Measurements from ENCODE around the gene METTL25B. TPM values are rescaled to one million over a fixed set of nuclear protein-coding genes. Genes with fewer than 3 reads are reported as not detected.
"Not testable (repeated sequence)": the region's sequence is repeated elsewhere in the genome, so short reads cannot be mapped to it uniquely, and the experiment has no call there.

Gene METTL25B
- total and polyA plus RNA-seq, 4 donors = 20.7 to 46.2 (median 28.9) TPM

DNA sequence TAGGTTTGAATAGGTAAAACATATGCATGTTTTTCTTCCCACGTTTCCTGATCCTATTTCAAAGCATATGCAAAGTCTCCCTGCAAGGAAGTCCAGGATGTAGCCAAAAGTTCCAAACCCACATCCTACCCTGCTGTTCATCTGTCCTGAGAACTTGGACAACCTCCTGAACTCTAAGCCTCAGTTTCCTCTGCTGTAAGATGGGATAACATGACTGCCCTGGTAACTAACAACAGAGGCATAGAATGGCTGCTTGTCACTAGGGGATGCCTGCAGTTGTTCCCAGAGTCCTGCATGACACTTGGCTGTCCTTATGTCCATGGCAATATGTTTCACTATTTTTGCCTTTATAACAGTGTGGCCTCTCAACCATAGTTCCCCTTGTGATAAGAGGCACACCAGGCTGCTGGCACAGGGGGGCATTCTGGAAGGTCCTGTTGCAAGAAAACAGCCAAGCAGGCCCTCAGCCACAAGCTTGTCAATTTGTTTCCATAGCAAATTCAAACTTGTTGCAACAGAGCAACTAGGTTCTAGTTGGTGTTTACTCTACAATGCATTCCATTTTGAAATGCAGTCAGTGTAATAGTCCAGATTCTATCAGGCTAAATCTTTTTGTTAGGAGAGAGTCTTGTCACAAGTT is 24.7 kb downstream of the METTL25B start:
- Histone ChIP-seq H3K27me3 (ENCODE audit: control insufficient read depth in 1 of 2, insufficient read depth in 2 of 2, low read length in 1 of 2) (no peaks in the 10 kb centered on the region), H3K9me3 (ENCODE audit: control insufficient read depth, low read length) (no peaks in the 10 kb centered on the region), H3K4me3 (ENCODE audit: low read length in 2 of 2) (no peak overlapping the region), H3K27ac (ENCODE audit: low read depth in 1 of 2, low read length in 2 of 2) (no peak overlapping the region), H3K4me1 (ENCODE audit: control insufficient read depth in 1 of 2, insufficient read depth in 2 of 2, low read length in 2 of 2) (no peaks in the 10 kb centered on the region), H3K36me3 (ENCODE audit: control insufficient read depth in 1 of 2, insufficient read depth in 2 of 2, low read length in 1 of 2) (no peaks in the 10 kb centered on the region)
- intact Hi-C loops (cut with DNase I) = loop anchor here in 1 of 2 donors (1.0 kb wide), 1 partner anchor 13 kb away; no protein-coding TSS in a partner anchor
- WGBS, 2 donors = 7 to 14% methylated on average over 1 of the region's 1 CpG
- ATAC-seq (ENCODE audit: low FRiP score) (no peak), DNase-seq (no peak)

GRCh38 chr1:156754219-156754618 is 25.9 kb downstream of the METTL25B start:
- no peaks in the 10 kb centered on the region for H3K27me3 ChIP-seq (ENCODE audit: control insufficient read depth in 1 of 2, insufficient read depth in 2 of 2, low read length in 1 of 2)
- no peak overlapping the region for H3K4me3 ChIP-seq (ENCODE audit: low read length in 2 of 2)
- no peaks in the 10 kb centered on the region for H3K9me3 ChIP-seq (ENCODE audit: control insufficient read depth, low read length)
- peaks cover 0 to 2% of the 10 kb centered on the region in 2 donors for H3K4me1 ChIP-seq (ENCODE audit: control insufficient read depth in 1 of 2, insufficient read depth in 2 of 2, low read length in 2 of 2)
- no peaks in the 10 kb centered on the region for H3K36me3 ChIP-seq (ENCODE audit: control insufficient read depth in 1 of 2, insufficient read depth in 2 of 2, low read length in 1 of 2)
- H3K27ac ChIP-seq (ENCODE audit: low read depth in 1 of 2, low read length in 2 of 2) = no peak overlapping the region
- DNase-seq (no peak), ATAC-seq (ENCODE audit: low FRiP score) (no peak)
- WGBS, 2 donors = 78 to 82% methylated on average over 8 of the region's 8 CpGs
- intact Hi-C loops (cut with DNase I) = no loop called here

DNA sequence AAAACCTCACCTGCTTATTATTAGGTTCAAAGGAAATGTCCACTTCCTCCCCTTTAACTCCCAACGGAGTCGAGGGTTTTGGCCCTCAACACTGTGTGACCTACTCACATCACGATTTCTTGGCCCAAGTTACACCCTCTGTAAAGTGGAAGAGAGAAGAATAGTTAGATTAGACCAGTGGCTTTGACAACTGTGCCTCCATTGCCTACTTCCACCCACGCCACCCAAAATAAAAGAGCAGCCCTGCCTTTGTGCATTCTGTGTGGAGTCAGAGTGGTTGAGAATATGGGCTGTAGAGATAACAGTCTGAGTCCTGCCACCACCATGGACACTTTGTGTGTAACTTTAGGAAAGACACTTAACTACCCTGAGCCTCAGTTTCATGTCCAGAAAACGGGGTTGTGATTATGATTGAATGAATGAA is 27.3 kb downstream of the METTL25B start:
- ATAC-seq (ENCODE audit: low FRiP score) = no peak
- Histone ChIP-seq H3K36me3 (ENCODE audit: control insufficient read depth in 1 of 2, insufficient read depth in 2 of 2, low read length in 1 of 2) (no peaks in the 10 kb centered on the region), H3K4me1 (ENCODE audit: control insufficient read depth in 1 of 2, insufficient read depth in 2 of 2, low read length in 2 of 2) (peaks cover 0 to 2% of the 10 kb centered on the region in 2 donors), H3K27ac (ENCODE audit: low read depth in 1 of 2, low read length in 2 of 2) (no peak overlapping the region), H3K9me3 (ENCODE audit: control insufficient read depth, low read length) (no peaks in the 10 kb centered on the region), H3K4me3 (ENCODE audit: low read length in 2 of 2) (no peak overlapping the region), H3K27me3 (ENCODE audit: control insufficient read depth in 1 of 2, insufficient read depth in 2 of 2, low read length in 1 of 2) (no peaks in the 10 kb centered on the region)
- intact Hi-C loops (cut with DNase I) = no loop called here
- WGBS, 2 donors = 47 to 48% methylated on average over 5 of the region's 5 CpGs
- DNase-seq = no peak

GRCh38 chr1:156756355-156756754 is 28.1 kb downstream of the METTL25B start:
- intact Hi-C loops (cut with DNase I) = no loop called here
- H3K27ac ChIP-seq (ENCODE audit: low read depth in 1 of 2, low read length in 2 of 2) = no peak overlapping the region
- DNase-seq (no peak), ATAC-seq (ENCODE audit: low FRiP score) (no peak)
- H3K4me1 ChIP-seq (ENCODE audit: control insufficient read depth in 1 of 2, insufficient read depth in 2 of 2, low read length in 2 of 2) = peaks cover 0 to 2% of the 10 kb centered on the region in 2 donors
- no peaks in the 10 kb centered on the region for H3K36me3 ChIP-seq (ENCODE audit: control insufficient read depth in 1 of 2, insufficient read depth in 2 of 2, low read length in 1 of 2)
- no peaks in the 10 kb centered on the region for H3K9me3 ChIP-seq (ENCODE audit: control insufficient read depth, low read length)
- no peak overlapping the region for H3K4me3 ChIP-seq (ENCODE audit: low read length in 2 of 2)
- WGBS, 2 donors = 88 to 89% methylated on average over 1 of the region's 1 CpG
- no peaks in the 10 kb centered on the region for H3K27me3 ChIP-seq (ENCODE audit: control insufficient read depth in 1 of 2, insufficient read depth in 2 of 2, low read length in 1 of 2)

GRCh38 chr1:156757572-156758253 is 29.4 kb downstream of the METTL25B start:
- WGBS, 2 donors = 90 to 97% methylated on average over 10 of the region's 10 CpGs
- H3K4me3 ChIP-seq (ENCODE audit: low read length in 2 of 2); H3K9me3 ChIP-seq (ENCODE audit: control insufficient read depth, low read length); H3K4me1 ChIP-seq (ENCODE audit: control insufficient read depth in 1 of 2, insufficient read depth in 2 of 2, low read length in 2 of 2); H3K36me3 ChIP-seq (ENCODE audit: control insufficient read depth in 1 of 2, insufficient read depth in 2 of 2, low read length in 1 of 2); H3K27me3 ChIP-seq (ENCODE audit: control insufficient read depth in 1 of 2, insufficient read depth in 2 of 2, low read length in 1 of 2); H3K27ac ChIP-seq (ENCODE audit: low read depth in 1 of 2, low read length in 2 of 2); ATAC-seq (ENCODE audit: low FRiP score); DNase-seq; intact Hi-C loops (cut with DNase I): not testable (repeated sequence)

DNA sequence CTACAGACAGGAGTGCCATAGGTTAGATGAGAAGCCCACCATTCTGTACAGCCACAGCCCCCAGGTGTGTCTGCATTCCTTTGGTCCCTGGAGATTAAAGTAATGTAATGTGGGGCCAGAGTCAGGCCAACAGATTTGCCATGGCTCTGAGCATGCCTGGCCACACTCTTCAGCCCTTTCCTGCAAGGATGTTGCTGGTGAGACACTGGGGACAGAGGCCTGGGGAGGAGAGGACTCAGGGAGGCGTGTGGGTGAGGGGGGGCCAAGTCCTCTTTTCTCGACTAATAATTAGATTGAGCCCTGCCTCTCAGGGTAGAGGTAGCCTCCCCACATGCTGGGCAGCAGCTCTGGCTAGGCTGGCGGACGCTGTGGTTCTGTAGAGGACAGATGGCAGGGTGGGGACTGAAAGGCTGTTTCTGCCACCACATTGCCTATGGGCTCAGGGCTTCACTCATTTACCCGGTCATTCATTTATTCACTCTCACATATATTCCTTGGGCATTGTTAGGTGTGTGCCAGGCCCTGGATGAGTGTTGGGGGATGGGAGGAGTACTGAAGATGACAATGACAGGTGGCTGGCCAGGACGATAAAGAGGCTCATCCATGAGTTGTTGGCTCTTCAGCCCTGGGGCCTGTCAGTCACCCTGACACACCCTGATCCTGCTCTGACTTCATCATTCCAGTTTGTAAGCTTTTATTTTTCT is 32.0 kb downstream of the METTL25B start:
- H3K4me1 ChIP-seq (ENCODE audit: control insufficient read depth in 1 of 2, insufficient read depth in 2 of 2, low read length in 2 of 2) = peaks cover 0 to 2% of the 10 kb centered on the region in 2 donors
- DNase-seq (no peak), ATAC-seq (ENCODE audit: low FRiP score) (no peak)
- intact Hi-C loops (cut with DNase I) = loop anchor here in 1 of 2 donors (10.0 kb wide), 1 partner anchor 75 kb away; no protein-coding TSS in a partner anchor
- no peaks in the 10 kb centered on the region for H3K9me3 ChIP-seq (ENCODE audit: control insufficient read depth, low read length)
- H3K27ac ChIP-seq (ENCODE audit: low read depth in 1 of 2, low read length in 2 of 2) = no peak overlapping the region
- H3K36me3 ChIP-seq (ENCODE audit: control insufficient read depth in 1 of 2, insufficient read depth in 2 of 2, low read length in 1 of 2) = no peaks in the 10 kb centered on the region
- no peaks in the 10 kb centered on the region for H3K27me3 ChIP-seq (ENCODE audit: control insufficient read depth in 1 of 2, insufficient read depth in 2 of 2, low read length in 1 of 2)
- no peak overlapping the region for H3K4me3 ChIP-seq (ENCODE audit: low read length in 2 of 2)
- WGBS, 2 donors = 51 to 54% methylated on average over 6 of the region's 6 CpGs

DNA sequence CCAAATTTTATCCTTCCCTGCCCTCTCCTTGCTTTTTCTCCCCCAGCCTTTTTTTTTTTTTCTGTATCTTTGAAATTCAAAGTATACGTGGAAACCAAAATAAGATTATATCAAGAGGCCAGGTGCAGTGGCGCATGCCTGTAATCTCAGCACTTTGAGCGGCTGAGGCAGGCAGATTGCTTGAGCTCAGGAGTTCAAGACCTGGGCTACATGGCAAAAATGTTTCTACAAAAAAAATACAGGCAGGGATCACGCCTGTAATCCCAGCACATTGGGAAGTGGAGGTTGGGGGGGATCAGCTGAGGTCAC is 32.5 kb downstream of the METTL25B start:
- Histone ChIP-seq H3K27me3 (ENCODE audit: control insufficient read depth in 1 of 2, insufficient read depth in 2 of 2, low read length in 1 of 2) (no peaks in the 10 kb centered on the region), H3K4me3 (ENCODE audit: low read length in 2 of 2) (no peak overlapping the region), H3K36me3 (ENCODE audit: control insufficient read depth in 1 of 2, insufficient read depth in 2 of 2, low read length in 1 of 2) (no peaks in the 10 kb centered on the region), H3K9me3 (ENCODE audit: control insufficient read depth, low read length) (no peaks in the 10 kb centered on the region), H3K4me1 (ENCODE audit: control insufficient read depth in 1 of 2, insufficient read depth in 2 of 2, low read length in 2 of 2) (peaks cover 0 to 2% of the 10 kb centered on the region in 2 donors), H3K27ac (ENCODE audit: low read depth in 1 of 2, low read length in 2 of 2) (no peak overlapping the region)
- intact Hi-C loops (cut with DNase I) = loop anchor here in 1 of 2 donors (10.0 kb wide), 1 partner anchor 76 kb away; no protein-coding TSS in a partner anchor
- no peak for DNase-seq
- ATAC-seq (ENCODE audit: low FRiP score) = no peak
- 76% methylated on average over 4 of the region's 4 CpGs for WGBS, 2 donors

GRCh38 chr1:156765136-156765535 is 36.9 kb downstream of the METTL25B start:
- not testable (repeated sequence) for ATAC-seq (ENCODE audit: low FRiP score); H3K4me3 ChIP-seq (ENCODE audit: low read length in 2 of 2); H3K4me1 ChIP-seq (ENCODE audit: control insufficient read depth in 1 of 2, insufficient read depth in 2 of 2, low read length in 2 of 2); H3K9me3 ChIP-seq (ENCODE audit: control insufficient read depth, low read length); H3K27me3 ChIP-seq (ENCODE audit: control insufficient read depth in 1 of 2, insufficient read depth in 2 of 2, low read length in 1 of 2); H3K36me3 ChIP-seq (ENCODE audit: control insufficient read depth in 1 of 2, insufficient read depth in 2 of 2, low read length in 1 of 2); H3K27ac ChIP-seq (ENCODE audit: low read depth in 1 of 2, low read length in 2 of 2); DNase-seq
- intact Hi-C loops (cut with DNase I) = loop anchor here (5.0 to 10.0 kb wide), 2 partner anchors 38 to 80 kb away; partner anchors contain the start of genes ISG20L2 (in 1 of the 2) and METTL25B (in 1 of the 2)
- 94 to 95% methylated on average over 15 of the region's 15 CpGs for WGBS, 2 donors

All from aorta (tissue), 5 donors.